Adrenal gland (tissue), 12 donors: ENCODE data around the gene GMFB. TPM values are rescaled to one million over a fixed set of nuclear protein-coding genes. Genes with fewer than 3 reads are reported as not detected.
"Not testable (repeated sequence)": the region's sequence is repeated elsewhere in the genome, so short reads cannot be mapped to it uniquely, and the experiment has no call there.

Experiments
- DNase-seq, 7 donors: peaks; one replicate each; pipeline ENCODE4 v3.0.0-alpha.2; 2019 to 2020
- H3K27ac ChIP-seq, 5 donors: fragments of 200-600 bp; sonication (generic) in 4 of 5; 1 replicate in 3 of 5; 2 replicates in 2 of 5; pipeline versions ENCODE4 v1.5.1 to v1.8.0; 2016 to 2020; ENCODE audit warnings: mild to moderate bottlenecking in 1 of 5
- H3K27me3 ChIP-seq: fragments of 200-600 bp; 2 replicates; pipeline ENCODE4 v1.8.0; 2021
- H3K36me3 ChIP-seq, 2 donors: fragments of 200-600 bp; replicated peaks in 1 of 2; 1 replicate in 1 of 2; 2 replicates in 1 of 2; pipeline versions ENCODE4 v1.5.1 to v1.8.0; 2018 to 2022
- H3K4me1 ChIP-seq, 2 donors: fragments of 200-600 bp; replicated peaks in 1 of 2; 1 replicate in 1 of 2; 2 replicates in 1 of 2; pipeline versions ENCODE4 v1.5.1 to v1.8.0; 2018 to 2021
- H3K4me3 ChIP-seq, 4 donors: fragments of 200-600 bp; sonication (generic) in 3 of 4; one replicate each; pipeline ENCODE4 v1.5.1; 2016 to 2018
- H3K9me3 ChIP-seq, 3 donors: fragments of 200-600 bp; sonication (generic) in 1 of 3; replicated peaks in 1 of 3; 1 replicate in 2 of 3; 2 replicates in 1 of 3; pipeline versions ENCODE4 v1.5.1 to v1.8.0; 2016 to 2021
- POLR2A ChIP-seq, 2 donors: fragments of 450-650 bp; IDR thresholded peaks; one replicate each; pipeline ENCODE4 v1.6.1; 2017; ENCODE audit warnings: antibody characterized with exemption in 2 of 2, mild to moderate bottlenecking in 2 of 2, moderate library complexity in 1 of 2
- WGBS, 4 donors: extraction: QIAGEN DNeasy Blood & Tissue Kit in 2 of 4; methylation state at CpG; one replicate each; pipeline versions ENCODE4 v1.1.5 to v1.1.7; 2013 to 2017; 5-methylcytosine and 5-hydroxymethylcytosine counted together
- intact Hi-C, 2 donors: fragments of 100-400 bp; cut with DNase I; formaldehyde crosslinking; loops; one replicate each; pipeline versions ENCODE4 v1.14.1 to v1.15.0; 2022 to 2023
- polyA plus RNA-seq, 3 donors: library from polyadenylated mRNA; stranded (reverse); fragments of 200-250 nt in 2 of 3; fragments of 350-450 nt in 1 of 3; fragmentation: Illumina TruSeq in 1 of 3; extraction: RNeasy Lipid Tissue Mini Kit (QIAGEN cat#74804) in 1 of 3; gene quantifications; one replicate each; pipeline ENCODE4 v1.2.3, GENCODE V29; 2013 to 2014
- total RNA-seq, 9 donors: library from RNA; depleted of rRNA in 4 of 9; stranded (reverse); fragments of >200 nt in 4 of 9; fragments of 120-200 nt in 1 of 9; fragmentation: NEBNext Ultra II Directional in 1 of 9; extraction: Animal tissue kit (Norgen Biotek cat#: 25700) in 1 of 9; gene quantifications; one replicate each; pipeline versions ENCODE4 v1.1.0 to v1.2.4, GENCODE V29; 2013 to 2023
- TF ChIP-seq, protein P1 (sequence below), 6 experiments: fragments of 450-650 bp in 4 of 6; fragments of 200-600 bp in 2 of 6; sonication (generic) in 1 of 6; IDR thresholded peaks; 1 replicate in 5 of 6; 2 replicates in 1 of 6; pipeline versions ENCODE4 v1.5.1 to v1.8.0; 2016 to 2021; ENCODE audit warnings: antibody characterized with exemption in 6 of 6, mild to moderate bottlenecking in 2 of 6, moderate library complexity in 1 of 6
- donor health status: healthy with polysubstance abuse.
- donor health status: Bipolar disorder and iron deficiency.
- donor health status: DM: yes; HTN: yes; CAD: no.
- donor health status: DM: no; HTN: no; CAD: no.
- donor health status: DM: no; HTN: no; CAD: no.
- donor health status: DM: yes; HTN: yes; CAD: no.

GMFB gene
- total and polyA plus RNA-seq, 12 donors = 8.2 to 66.3 (median 45.5) TPM

DNA sequence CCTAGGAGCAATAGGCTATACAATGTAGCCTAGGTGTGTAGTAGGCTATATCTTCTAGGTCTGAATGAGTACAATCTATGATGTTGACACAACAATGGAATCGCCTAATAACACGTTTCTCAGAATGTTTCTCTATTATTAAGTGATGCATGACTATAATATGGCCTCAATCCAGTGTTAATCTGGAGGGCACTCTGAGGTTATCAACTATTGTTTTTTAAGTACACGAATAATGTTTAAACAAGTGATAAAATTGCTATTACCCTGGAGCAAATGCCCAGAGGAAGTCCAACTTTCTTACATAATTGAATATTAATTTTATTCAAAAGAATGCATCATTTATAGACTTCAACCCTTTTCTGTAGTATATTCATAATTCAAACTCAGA, 31.2 kb downstream of the GMFB start:
- WGBS, 4 donors = 39 to 48% (median 44%) methylated on average over 3 of the region's 3 CpGs
- H3K9me3 ChIP-seq = no peaks in the 10 kb centered on the region
- no peak for TF ChIP-seq POLR2A (IDR thresholded peaks at IDR 0.05)
- TF ChIP-seq, protein P1, sequence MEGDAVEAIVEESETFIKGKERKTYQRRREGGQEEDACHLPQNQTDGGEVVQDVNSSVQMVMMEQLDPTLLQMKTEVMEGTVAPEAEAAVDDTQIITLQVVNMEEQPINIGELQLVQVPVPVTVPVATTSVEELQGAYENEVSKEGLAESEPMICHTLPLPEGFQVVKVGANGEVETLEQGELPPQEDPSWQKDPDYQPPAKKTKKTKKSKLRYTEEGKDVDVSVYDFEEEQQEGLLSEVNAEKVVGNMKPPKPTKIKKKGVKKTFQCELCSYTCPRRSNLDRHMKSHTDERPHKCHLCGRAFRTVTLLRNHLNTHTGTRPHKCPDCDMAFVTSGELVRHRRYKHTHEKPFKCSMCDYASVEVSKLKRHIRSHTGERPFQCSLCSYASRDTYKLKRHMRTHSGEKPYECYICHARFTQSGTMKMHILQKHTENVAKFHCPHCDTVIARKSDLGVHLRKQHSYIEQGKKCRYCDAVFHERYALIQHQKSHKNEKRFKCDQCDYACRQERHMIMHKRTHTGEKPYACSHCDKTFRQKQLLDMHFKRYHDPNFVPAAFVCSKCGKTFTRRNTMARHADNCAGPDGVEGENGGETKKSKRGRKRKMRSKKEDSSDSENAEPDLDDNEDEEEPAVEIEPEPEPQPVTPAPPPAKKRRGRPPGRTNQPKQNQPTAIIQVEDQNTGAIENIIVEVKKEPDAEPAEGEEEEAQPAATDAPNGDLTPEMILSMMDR (IDR thresholded peaks at IDR 0.05) = no peak
- H3K27me3 ChIP-seq = no peaks in the 10 kb centered on the region
- no peak overlapping the region for H3K27ac ChIP-seq
- no peaks in the 10 kb centered on the region for H3K4me1 ChIP-seq
- no peak overlapping the region for H3K4me3 ChIP-seq
- no peaks in the 10 kb centered on the region for H3K36me3 ChIP-seq
- DNase-seq = no peak
- intact Hi-C loops = no loop called here

DNA sequence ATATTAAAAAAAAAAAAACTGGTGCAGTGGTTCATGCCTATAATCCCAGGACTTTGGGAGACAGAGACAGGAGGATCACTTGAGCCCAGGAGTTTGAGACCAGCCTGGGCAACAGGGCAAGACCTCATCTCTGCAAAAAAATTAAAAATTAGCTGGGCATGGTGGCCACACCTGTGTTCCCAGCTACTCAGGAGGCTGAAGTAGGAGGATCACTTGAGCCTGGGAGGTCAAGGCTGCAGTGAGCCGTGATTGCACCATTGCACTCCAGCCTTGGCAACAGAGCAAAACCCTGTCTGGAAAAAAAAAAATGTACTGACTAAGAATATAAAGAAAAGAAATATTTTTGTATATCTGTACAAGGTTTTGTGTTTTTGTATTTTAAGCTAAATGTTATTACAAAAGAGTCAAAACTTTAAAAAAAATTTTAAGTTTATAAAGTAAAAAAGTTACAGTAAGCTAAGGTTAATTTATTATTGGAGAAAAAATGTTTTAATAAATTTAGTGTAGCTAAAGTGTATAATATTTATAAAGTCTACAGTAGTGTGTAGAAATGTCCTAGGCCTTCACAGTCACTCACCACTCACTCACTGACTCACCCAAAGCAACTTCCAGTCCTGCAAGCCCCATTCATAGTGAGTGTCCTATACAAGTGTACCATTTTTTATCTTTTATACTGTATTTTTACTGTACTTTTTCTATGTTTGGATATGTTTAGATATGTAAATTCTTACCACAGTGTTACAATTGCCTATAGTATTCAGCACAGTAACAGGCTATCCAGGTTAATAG, 31.8 kb downstream of the GMFB start:
- WGBS, 4 donors = 42 to 55% (median 46%) methylated on average over 1 of the region's 1 CpG
- intact Hi-C loops, H3K9me3 ChIP-seq: not testable (repeated sequence)

DNA sequence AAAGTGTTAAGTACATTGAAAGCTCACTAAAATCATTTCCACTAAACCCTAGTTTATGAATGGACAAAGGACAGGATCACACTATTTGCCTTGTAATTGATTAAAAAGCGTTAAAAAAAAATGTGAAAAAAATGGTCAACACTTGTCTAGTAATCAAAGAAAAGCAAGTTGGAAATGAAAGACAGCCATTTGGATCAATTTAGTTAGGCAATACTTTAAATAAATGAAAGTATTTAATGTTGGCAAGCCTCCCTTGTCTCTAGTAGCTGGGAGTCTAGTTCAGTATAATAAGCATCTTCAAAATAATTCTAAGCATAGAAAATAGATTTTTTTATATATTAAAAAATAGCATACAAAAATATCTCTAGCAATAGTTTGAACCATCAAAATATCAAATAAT, 33.4 kb downstream of the GMFB start:
- 79 to 96% (median 90%) methylated on average over 1 of the region's 1 CpG for WGBS, 4 donors
- Histone ChIP-seq H3K4me3 (no peak overlapping the region), H3K27ac (no peak overlapping the region), H3K27me3 (no peaks in the 10 kb centered on the region), H3K36me3 (no peaks in the 10 kb centered on the region), H3K9me3 (no peaks in the 10 kb centered on the region), H3K4me1 (no peaks in the 10 kb centered on the region)
- intact Hi-C loops = no loop called here
- DNase-seq = no peak
- no peak for TF ChIP-seq POLR2A (IDR thresholded peaks at IDR 0.05)
- TF ChIP-seq, protein P1 (IDR thresholded peaks at IDR 0.05) = no peak

More for the DNA sequence above, 31.8 kb downstream of the GMFB start:
- not testable (repeated sequence) for H3K4me1 ChIP-seq, H3K27ac ChIP-seq, H3K4me3 ChIP-seq, H3K36me3 ChIP-seq, H3K27me3 ChIP-seq, DNase-seq

DNA sequence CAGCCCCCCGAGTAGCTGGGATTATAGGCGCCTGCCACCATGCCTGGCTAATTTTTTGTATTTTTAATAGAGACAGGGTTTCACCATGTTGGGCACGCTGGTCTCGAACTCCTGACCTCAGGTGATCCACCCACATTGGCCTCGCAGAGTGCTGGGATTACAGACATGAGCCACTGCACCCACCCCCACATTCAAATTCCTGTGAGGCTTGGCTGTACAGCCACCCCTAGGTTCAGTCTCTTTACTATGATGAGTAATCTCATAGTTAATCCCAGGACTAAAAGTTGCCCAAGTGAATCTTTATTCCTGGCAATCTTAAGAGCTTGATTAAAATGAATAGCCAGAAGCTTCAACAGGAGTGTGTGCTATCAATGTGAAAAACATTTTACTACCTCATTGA, 34.8 kb downstream of the GMFB start:
- H3K4me3 ChIP-seq, H3K4me1 ChIP-seq, H3K27ac ChIP-seq, H3K9me3 ChIP-seq, H3K36me3 ChIP-seq, DNase-seq, intact Hi-C loops, H3K27me3 ChIP-seq: not testable (repeated sequence)
- 90 to 96% (median 93%) methylated on average over 5 of the region's 5 CpGs for WGBS, 4 donors

DNA sequence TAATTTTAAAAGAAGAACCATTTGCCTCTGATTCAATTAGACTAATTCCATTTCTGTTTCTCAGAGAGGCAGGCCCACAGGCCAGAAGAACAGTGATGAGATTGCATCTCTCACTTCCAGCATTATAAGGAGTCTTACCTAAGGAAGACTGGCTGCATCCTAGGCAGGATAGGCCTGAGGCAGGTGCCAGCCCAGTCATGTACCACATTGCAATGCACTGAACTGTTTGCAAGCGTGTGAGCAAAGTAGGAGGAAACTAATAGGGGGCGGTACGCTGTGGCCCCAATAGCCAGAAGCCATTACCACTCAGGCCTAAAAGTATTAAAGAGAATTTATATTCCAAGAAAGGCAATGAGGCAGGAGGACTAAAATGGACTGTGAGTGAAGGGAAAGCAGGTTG, 35.5 kb downstream of the GMFB start:
- Histone ChIP-seq H3K4me1 (no peaks in the 10 kb centered on the region), H3K4me3 (no peak overlapping the region), H3K27me3 (no peaks in the 10 kb centered on the region), H3K27ac (no peak overlapping the region), H3K9me3 (no peaks in the 10 kb centered on the region), H3K36me3 (no peaks in the 10 kb centered on the region)
- intact Hi-C loops = no loop called here
- TF ChIP-seq, protein P1 (IDR thresholded peaks at IDR 0.05) = no peak
- TF ChIP-seq POLR2A (IDR thresholded peaks at IDR 0.05) = no peak
- 96 to 99% (median 98%) methylated on average over 3 of the region's 3 CpGs for WGBS, 4 donors
- DNase-seq = no peak
